Measurements from ENCODE around the gene MCF2L2. TPM values are rescaled to one million over a fixed set of nuclear protein-coding genes. Genes with fewer than 3 reads are reported as not detected.

The MCF2L2 gene
- total RNA-seq, 3 donors from 2014 or later = 0.84 to 2.7 (median 1.1) TPM

- DNase-seq = peak; percentile 89 to 94 (median 89)
- Histone ChIP-seq H3K36me3 (ENCODE audit: low read depth) (no peaks in the 10 kb centered on the region), H3K9me3 (no peaks in the 10 kb centered on the region), H3K4me1 (ENCODE audit: low read depth) (peaks cover 3% of the 10 kb centered on the region), H3K4me3 (peak within 1 kb of the TSS; percentile 63)
- peak; percentile 88 for ATAC-seq
- TF ChIP-seq CTCF (IDR thresholded peaks at IDR 0.05) = no peak
- intact Hi-C loops (cut with DNase I, micrococcal nuclease) = loop anchor here in 1 of 2 donors (5.0 kb wide), 1 partner anchor 129 kb away; no protein-coding TSS in a partner anchor
Measured at GRCh38 chr3:183252973-183253527, 175.4 kb downstream of the MCF2L2 start, which contains the start of gene B3GNT5. Gene B3GNT5, plus strand, starts transcription at chr3:183253253. Its CDS starts 16,546 bp downstream, at chr3:183269799.

- H3K36me3 ChIP-seq (ENCODE audit: low read depth) = no peaks in the 10 kb centered on the region
- no peaks in the 10 kb centered on the region for H3K9me3 ChIP-seq
- H3K4me1 ChIP-seq (ENCODE audit: low read depth) = no peaks in the 10 kb centered on the region
- ATAC-seq (no peak), DNase-seq (no peak)
- intact Hi-C loops (cut with DNase I, micrococcal nuclease) = loop anchor here in 1 of 2 donors (5.0 kb wide), 1 partner anchor 130 kb away; no protein-coding TSS in a partner anchor
- no peak overlapping the region for H3K4me3 ChIP-seq
- no peak for TF ChIP-seq CTCF (IDR thresholded peaks at IDR 0.05)
Measured at GRCh38 chr3:183252118-183252782, 176.2 kb downstream of the MCF2L2 start.

GRCh38 chr3:183249006-183249718 is 179.3 kb downstream of the MCF2L2 start:
- Histone ChIP-seq H3K36me3 (ENCODE audit: low read depth) (no peaks in the 10 kb centered on the region), H3K9me3 (no peaks in the 10 kb centered on the region), H3K4me1 (ENCODE audit: low read depth) (peaks cover 9% of the 10 kb centered on the region), H3K4me3 (no peak overlapping the region)
- no peak for TF ChIP-seq CTCF (IDR thresholded peaks at IDR 0.05)
- DNase-seq (no peak), ATAC-seq (no peak)
- intact Hi-C loops (cut with DNase I, micrococcal nuclease) = no loop called here

GRCh38 chr3:183247011-183247589 is 181.3 kb downstream of the MCF2L2 start:
- H3K4me1 ChIP-seq (ENCODE audit: low read depth) = peaks cover 12% of the 10 kb centered on the region
- H3K36me3 ChIP-seq (ENCODE audit: low read depth) = no peaks in the 10 kb centered on the region
- no peak for ATAC-seq
- H3K9me3 ChIP-seq = peaks cover 13% of the 10 kb centered on the region
- no peak overlapping the region for H3K4me3 ChIP-seq
- no peak for TF ChIP-seq CTCF (IDR thresholded peaks at IDR 0.05)
- no peak for DNase-seq
- intact Hi-C loops (cut with DNase I, micrococcal nuclease) = no loop called here

- Histone ChIP-seq H3K4me3 (no peak overlapping the region), H3K36me3 (ENCODE audit: low read depth) (no peaks in the 10 kb centered on the region), H3K4me1 (ENCODE audit: low read depth) (peaks cover 12% of the 10 kb centered on the region), H3K9me3 (peaks cover 16% of the 10 kb centered on the region)
- no peak for TF ChIP-seq CTCF (IDR thresholded peaks at IDR 0.05)
- DNase-seq (peak in 1 of 3 donors; percentile 46), ATAC-seq (peak; percentile 92)
- intact Hi-C loops (cut with DNase I, micrococcal nuclease) = no loop called here
Measured at GRCh38 chr3:183244981-183245476, 183.4 kb downstream of the MCF2L2 start.
